Duodenal mucosa (tissue), 2 donors: ENCODE results near the gene RAB9A.

Experiments used
- H3K27ac ChIP-seq: one replicate; pipeline ENCODE4 v1.7.0; 2013; ENCODE audit warnings: low read depth, low read length
- H3K27me3 ChIP-seq, 2 donors: one replicate each; pipeline ENCODE4 v1.7.0; 2013; ENCODE audit warnings: low read length in 2 of 2, control low read depth in 1 of 2; ENCODE audit not compliant: insufficient read depth in 2 of 2, control insufficient read depth in 1 of 2
- H3K36me3 ChIP-seq, 2 donors: one replicate each; pipeline ENCODE4 v1.7.0; 2013; ENCODE audit warnings: low read length in 2 of 2, control low read depth in 1 of 2; ENCODE audit not compliant: insufficient read depth in 2 of 2, control insufficient read depth in 1 of 2
- H3K4me1 ChIP-seq, 2 donors: one replicate each; pipeline ENCODE4 v1.7.0; 2013; ENCODE audit warnings: low read length in 2 of 2, control low read depth in 1 of 2; ENCODE audit not compliant: insufficient read depth in 2 of 2, control insufficient read depth in 1 of 2
- H3K4me3 ChIP-seq, 2 donors: one replicate each; pipeline ENCODE4 v1.7.0; 2013; ENCODE audit warnings: low read length in 2 of 2, low read depth in 1 of 2
- H3K9ac ChIP-seq, 2 donors: one replicate each; pipeline ENCODE4 v1.7.0; 2013; ENCODE audit warnings: low read length in 2 of 2, low read depth in 1 of 2
- H3K9me3 ChIP-seq, 2 donors: one replicate each; pipeline ENCODE4 v1.7.0; 2013; ENCODE audit warnings: low read length in 2 of 2, control low read depth in 1 of 2; ENCODE audit not compliant: control insufficient read depth in 1 of 2

RAB9A gene

DNA sequence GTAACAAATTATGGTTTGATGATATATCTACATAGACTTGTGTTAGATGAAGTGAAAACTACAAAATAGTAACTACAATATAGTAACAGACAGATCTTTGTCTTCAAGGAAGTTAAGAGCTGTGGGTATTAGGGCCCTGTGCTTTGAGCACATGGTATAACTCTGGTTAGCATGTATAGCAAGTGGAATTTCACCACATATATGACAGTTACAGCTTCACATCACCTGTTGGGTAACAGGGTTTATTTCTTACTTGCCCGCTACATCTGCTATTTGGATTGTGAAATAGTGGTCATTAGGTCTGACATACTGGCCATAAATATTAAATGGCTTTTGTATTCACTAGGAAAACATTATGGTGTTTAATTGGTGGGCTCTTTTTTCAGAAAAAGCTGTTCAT lies 65.8 kb downstream of the RAB9A start:
- Histone ChIP-seq H3K9me3 (no peaks in the 10 kb centered on the region), H3K9ac (no peak overlapping the region), H3K4me1 (peaks cover 0 to 3% of the 10 kb centered on the region in 2 donors), H3K36me3 (peaks cover 9 to 16% of the 10 kb centered on the region in 2 donors), H3K27me3 (no peaks in the 10 kb centered on the region), H3K27ac (no peak overlapping the region), H3K4me3 (no peak overlapping the region)

DNA sequence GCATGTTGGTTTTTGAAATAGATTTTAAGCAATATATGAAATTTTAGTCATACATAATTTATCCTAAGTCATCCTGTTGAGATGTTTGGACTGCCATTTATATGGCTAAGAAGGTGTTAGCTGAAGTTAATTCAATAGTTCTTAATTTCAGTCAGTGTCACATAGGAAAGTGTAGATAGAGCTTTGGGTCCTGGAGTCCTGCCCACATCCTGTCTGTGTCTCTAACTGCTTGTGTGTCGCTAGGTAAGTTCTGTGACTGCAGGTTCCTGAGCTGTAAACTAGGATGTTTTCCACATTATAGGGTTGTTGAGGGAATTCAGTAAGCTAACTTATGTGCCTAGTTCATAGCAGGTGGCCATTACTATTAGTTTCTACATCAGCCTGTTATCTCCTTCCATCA lies 66.3 kb downstream of the RAB9A start:
- H3K27ac ChIP-seq: no peak overlapping the region
- H3K4me1 ChIP-seq: peaks cover 0 to 3% of the 10 kb centered on the region in 2 donors
- H3K9me3 ChIP-seq: no peaks in the 10 kb centered on the region
- H3K4me3 ChIP-seq: no peak overlapping the region
- H3K27me3 ChIP-seq: no peaks in the 10 kb centered on the region
- H3K36me3 ChIP-seq: peaks cover 9 to 16% of the 10 kb centered on the region in 2 donors
- H3K9ac ChIP-seq: no peak overlapping the region

GRCh38 chrX:13756381-13756780 lies 67.5 kb downstream of the RAB9A start:
- Histone ChIP-seq H3K4me1 (peaks cover 0 to 3% of the 10 kb centered on the region in 2 donors), H3K36me3 (peaks cover 9 to 23% of the 10 kb centered on the region in 2 donors), H3K9ac (no peak overlapping the region), H3K4me3 (no peak overlapping the region), H3K9me3 (no peaks in the 10 kb centered on the region), H3K27me3 (no peaks in the 10 kb centered on the region), H3K27ac (no peak overlapping the region)

DNA sequence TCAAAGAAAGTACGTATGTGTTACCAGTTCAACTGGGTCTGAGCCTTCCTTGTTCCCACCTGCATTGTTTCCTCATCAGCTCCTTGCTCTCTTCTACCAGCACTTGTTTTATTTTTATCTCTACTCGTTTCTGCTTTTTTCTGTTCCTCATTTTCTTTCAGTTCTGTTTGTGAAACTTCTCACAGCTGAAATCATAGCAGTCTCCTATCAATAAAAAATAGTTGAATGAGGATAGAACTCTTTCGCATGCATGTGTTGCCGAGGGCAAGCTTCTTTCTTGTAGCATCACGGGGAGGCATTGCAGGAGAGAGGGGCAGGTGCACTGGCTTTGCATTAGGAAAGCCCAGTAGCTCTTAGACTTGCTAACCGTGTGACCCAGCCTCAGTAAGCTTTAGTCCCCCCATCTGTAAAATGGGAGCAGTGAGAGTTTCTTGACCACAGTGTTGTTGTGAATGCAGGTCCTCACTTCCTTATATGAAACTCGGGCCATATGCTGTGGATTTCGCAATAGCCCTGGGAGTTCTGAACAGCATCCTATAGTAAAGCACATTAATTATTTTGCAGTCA lies 70.3 kb downstream of the RAB9A start:
- Histone ChIP-seq H3K4me3 (no peak overlapping the region), H3K9me3 (no peaks in the 10 kb centered on the region), H3K9ac (no peak overlapping the region), H3K36me3 (peaks cover 13 to 37% of the 10 kb centered on the region in 2 donors), H3K27me3 (no peaks in the 10 kb centered on the region), H3K4me1 (no peaks in the 10 kb centered on the region), H3K27ac (no peak overlapping the region)
